RWPE2 (cell line): ENCODE data around the gene LILRB2.
"Not testable (repeated sequence)": the region's sequence is repeated elsewhere in the genome, so short reads cannot be mapped to it uniquely, and the experiment has no call there.

ENCODE experiments used
- ATAC-seq: fragments of 200-7000 bp; cut with Tn5 transposase; 3 replicates; pipeline ENCODE4 v1.9.1; 2021; ENCODE audit warnings: low read depth
- DNase-seq: peaks from one replicate; pipeline ENCODE4 v3.0.0-alpha.2; 2020; ENCODE audit warnings: low spot score
- H3K27ac ChIP-seq: fragments of 450-650 bp; 2 replicates; pipeline ENCODE4 v1.5.1; 2017; ENCODE audit warnings: mild to moderate bottlenecking; ENCODE audit not compliant: poor library complexity, severe bottlenecking
- H3K27me3 ChIP-seq: fragments of 250-450 bp; sonication (Bioruptor Pico); 2 replicates; pipeline ENCODE4 v1.5.1; 2021; ENCODE audit warnings: mild to moderate bottlenecking, moderate library complexity; ENCODE audit not compliant: insufficient read depth, poor library complexity, severe bottlenecking
- H3K36me3 ChIP-seq: fragments of 250-450 bp; sonication (Bioruptor Pico); 2 replicates; pipeline ENCODE4 v1.5.1; 2020; ENCODE audit warnings: low read depth, mild to moderate bottlenecking, moderate library complexity
- H3K4me1 ChIP-seq: fragments of 250-450 bp; sonication (Bioruptor Pico); 2 replicates; pipeline ENCODE4 v1.5.1; 2021; ENCODE audit warnings: mild to moderate bottlenecking, moderate library complexity; ENCODE audit not compliant: insufficient read depth, poor library complexity, severe bottlenecking
- H3K4me3 ChIP-seq: fragments of 250-450 bp; sonication (Bioruptor Pico); 2 replicates; pipeline ENCODE4 v1.5.1; 2021; ENCODE audit warnings: mild to moderate bottlenecking, moderate library complexity; ENCODE audit not compliant: severe bottlenecking
- H3K9me3 ChIP-seq: fragments of 250-450 bp; sonication (Bioruptor Pico); 2 replicates; pipeline ENCODE4 v1.5.1; 2021; ENCODE audit warnings: mild to moderate bottlenecking, moderate library complexity; ENCODE audit not compliant: severe bottlenecking
- CTCF ChIP-seq: fragments of 450-650 bp; IDR thresholded peaks from one replicate; pipeline ENCODE4 v1.5.1; 2017; ENCODE audit warnings: mild to moderate bottlenecking, moderate library complexity; ENCODE audit not compliant: poor library complexity, severe bottlenecking

The LILRB2 gene

GRCh38 chr19:54282686-54283470, 2.0 kb upstream of the LILRB2 start:
- no peak for TF ChIP-seq CTCF
- Histone ChIP-seq H3K9me3 (no peaks in the 10 kb centered on the region), H3K4me3 (no peak overlapping the region), H3K4me1 (no peaks in the 10 kb centered on the region), H3K27ac (no peak overlapping the region), H3K27me3 (peaks cover 2% of the 10 kb centered on the region), H3K36me3 (no peaks in the 10 kb centered on the region)
- DNase-seq (no peak), ATAC-seq (no peak)

GRCh38 chr19:54281729-54282075, 792 bp upstream of the LILRB2 start:
- H3K4me3 ChIP-seq, H3K4me1 ChIP-seq, ATAC-seq, DNase-seq, H3K27ac ChIP-seq, H3K27me3 ChIP-seq, H3K36me3 ChIP-seq, H3K9me3 ChIP-seq: not testable (repeated sequence)

DNA sequence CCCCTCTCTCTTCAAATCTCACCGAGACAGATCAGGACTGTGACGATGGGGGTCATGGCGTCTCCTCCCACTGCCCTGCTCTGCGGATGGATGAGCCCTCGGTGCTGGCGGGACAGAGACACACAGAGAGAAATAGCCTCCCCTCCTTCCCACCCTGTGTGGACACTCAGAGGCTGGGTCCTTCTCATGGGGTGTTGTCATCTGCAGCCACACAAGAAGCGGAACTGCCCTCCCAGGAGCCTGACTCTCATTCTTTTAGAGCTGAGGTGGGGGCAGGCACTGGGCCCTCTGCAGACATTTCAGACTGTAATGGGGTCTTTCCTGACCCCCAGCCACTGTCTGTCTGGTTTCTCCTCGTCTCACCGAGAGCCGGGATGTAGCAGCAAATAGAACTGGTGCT, 469 bp downstream of the LILRB2 start:
- H3K27ac ChIP-seq, ATAC-seq, DNase-seq, H3K27me3 ChIP-seq, H3K9me3 ChIP-seq, H3K36me3 ChIP-seq, H3K4me3 ChIP-seq, H3K4me1 ChIP-seq: not testable (repeated sequence)

- H3K36me3 ChIP-seq, DNase-seq, H3K4me1 ChIP-seq, H3K27ac ChIP-seq, ATAC-seq, H3K9me3 ChIP-seq, H3K27me3 ChIP-seq, H3K4me3 ChIP-seq: not testable (repeated sequence)
Observed at GRCh38 chr19:54280025-54280424, 885 bp downstream of the LILRB2 start.

DNA sequence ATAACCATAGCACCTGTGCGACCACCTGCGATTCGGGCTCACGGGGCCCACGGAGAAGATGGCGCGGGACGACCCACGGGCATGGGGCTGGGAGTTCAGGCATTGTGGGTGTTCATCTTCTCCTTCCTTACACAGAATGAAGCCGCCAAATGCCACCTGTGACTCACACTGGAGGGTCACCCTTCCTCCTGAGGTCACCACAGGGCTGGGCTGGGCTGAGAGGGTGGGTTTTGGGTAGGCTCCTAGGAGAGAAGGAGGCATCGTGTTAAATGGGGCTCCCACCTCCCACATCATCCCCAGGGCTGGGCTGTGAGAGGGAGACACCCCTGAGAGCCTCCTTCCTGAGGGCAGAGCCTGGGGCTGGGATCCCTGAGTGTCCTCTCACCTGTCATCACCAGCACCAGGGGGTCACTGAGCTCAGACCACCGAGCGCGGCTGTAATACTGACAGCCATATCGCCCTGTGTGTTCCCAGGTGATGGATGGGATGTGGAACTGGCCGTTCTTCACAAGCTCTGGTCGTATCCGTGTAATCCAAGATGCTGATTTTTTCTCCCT, 1.4 kb downstream of the LILRB2 start:
- DNase-seq: no peak
- no peak for ATAC-seq
- Histone ChIP-seq H3K4me1 (no peaks in the 10 kb centered on the region), H3K27me3 (peaks cover 9% of the 10 kb centered on the region), H3K4me3 (no peak overlapping the region), H3K9me3 (no peaks in the 10 kb centered on the region), H3K27ac (no peak overlapping the region), H3K36me3 (no peaks in the 10 kb centered on the region)
- no peak for TF ChIP-seq CTCF

DNA sequence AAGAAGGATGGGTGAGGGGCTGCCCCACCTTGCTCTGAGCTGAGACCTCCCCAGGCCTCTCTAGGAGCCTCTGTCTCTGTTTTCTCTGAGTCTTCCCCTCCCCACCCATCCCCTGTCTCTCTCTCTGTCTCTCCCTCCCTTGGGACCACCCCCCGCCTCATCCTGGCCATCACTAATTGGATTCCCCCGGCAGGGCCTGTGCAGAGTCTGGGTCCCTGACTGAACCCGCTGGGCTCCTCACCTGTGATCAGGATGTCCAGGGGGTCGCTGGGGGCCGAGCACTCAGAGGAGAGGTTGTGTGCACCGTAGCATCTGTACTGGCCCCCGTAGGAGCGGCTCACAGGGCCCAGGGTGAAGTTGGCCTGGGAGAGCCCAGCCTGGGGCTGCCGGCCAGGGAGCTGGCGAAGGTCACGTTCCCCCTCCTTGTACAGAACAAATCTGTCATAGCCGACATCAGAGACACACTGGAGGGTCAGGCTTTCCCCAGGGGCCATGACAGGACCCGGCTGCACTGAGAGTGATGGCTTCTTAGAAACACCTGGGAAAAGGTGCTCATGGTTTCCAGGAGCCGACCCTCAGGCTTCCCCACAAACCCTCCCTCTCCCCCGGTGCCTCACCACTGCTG, 2.2 kb downstream of the LILRB2 start:
- peaks cover 16% of the 10 kb centered on the region for H3K27me3 ChIP-seq
- H3K36me3 ChIP-seq, H3K9me3 ChIP-seq, H3K27ac ChIP-seq, ATAC-seq, DNase-seq, H3K4me1 ChIP-seq, H3K4me3 ChIP-seq: not testable (repeated sequence)

GRCh38 chr19:54278056-54278455, 2.9 kb downstream of the LILRB2 start:
- not testable (repeated sequence) for H3K9me3 ChIP-seq

GRCh38 chr19:54277111-54277615, 3.7 kb downstream of the LILRB2 start:
- not testable (repeated sequence) for ATAC-seq, DNase-seq, H3K4me3 ChIP-seq, H3K27ac ChIP-seq, H3K36me3 ChIP-seq, H3K4me1 ChIP-seq, H3K9me3 ChIP-seq
- H3K27me3 ChIP-seq: peaks cover 26% of the 10 kb centered on the region

More at GRCh38 chr19:54278056-54278455, 2.9 kb downstream of the LILRB2 start:
- H3K4me1 ChIP-seq, H3K4me3 ChIP-seq, H3K36me3 ChIP-seq, H3K27ac ChIP-seq, DNase-seq, ATAC-seq: not testable (repeated sequence)
- peaks cover 23% of the 10 kb centered on the region for H3K27me3 ChIP-seq
